Measurements from ENCODE around the gene IL1RAPL2. TPM values are rescaled to one million over a fixed set of nuclear protein-coding genes. Genes with fewer than 3 reads are reported as not detected.

The IL1RAPL2 gene
- polyA plus RNA-seq, 2 of the 4 experiments (the other 2 are of a cell fraction), result not detected

DNA sequence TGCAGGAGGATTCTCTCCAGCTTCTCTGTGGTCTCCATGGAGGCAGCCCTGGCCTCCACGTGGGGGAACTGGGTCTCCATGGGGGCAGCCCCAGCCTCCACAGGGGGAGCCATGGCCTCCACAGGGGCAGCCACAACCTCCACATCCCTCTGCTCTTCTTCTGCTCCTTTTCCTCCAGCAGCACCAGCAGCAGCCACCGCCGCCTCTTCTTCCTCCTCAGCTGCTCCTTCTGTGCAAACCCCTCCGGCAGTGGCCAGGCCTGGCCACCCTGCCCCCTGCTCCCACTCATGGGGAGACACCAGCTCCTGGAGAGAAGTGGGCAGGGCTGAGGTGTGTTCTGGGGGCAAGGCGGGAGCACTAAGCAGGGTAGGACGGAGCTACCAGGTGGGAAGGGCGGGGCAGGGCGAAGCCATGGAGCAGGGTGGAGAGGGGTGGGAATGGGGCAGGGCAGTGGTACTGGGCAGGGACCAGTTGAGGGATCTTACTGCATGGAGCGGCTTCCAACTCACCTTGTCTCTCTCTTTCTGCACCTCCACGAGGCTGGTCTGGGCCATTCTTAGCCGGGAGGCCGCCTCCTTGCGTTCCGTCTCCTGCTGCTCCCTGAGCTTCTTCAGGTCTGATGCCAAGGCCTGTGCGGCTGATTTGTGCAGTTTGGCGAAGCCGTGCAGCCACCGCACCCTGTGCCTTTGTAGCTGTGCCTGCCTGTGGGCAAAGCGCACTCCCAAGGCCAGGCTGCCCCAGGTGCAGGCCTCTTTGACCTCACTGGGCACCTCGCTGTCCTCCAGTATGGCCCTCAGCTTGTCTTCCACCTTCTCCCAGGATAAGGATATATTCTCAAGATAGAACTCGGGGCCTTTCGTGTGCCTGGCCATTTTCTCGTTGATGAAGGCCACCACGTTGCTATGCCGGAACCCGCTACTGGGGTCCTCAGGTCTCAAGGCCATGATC lies 653.7 kb downstream of the IL1RAPL2 start (continued):
- TF ChIP-seq, protein P1, sequence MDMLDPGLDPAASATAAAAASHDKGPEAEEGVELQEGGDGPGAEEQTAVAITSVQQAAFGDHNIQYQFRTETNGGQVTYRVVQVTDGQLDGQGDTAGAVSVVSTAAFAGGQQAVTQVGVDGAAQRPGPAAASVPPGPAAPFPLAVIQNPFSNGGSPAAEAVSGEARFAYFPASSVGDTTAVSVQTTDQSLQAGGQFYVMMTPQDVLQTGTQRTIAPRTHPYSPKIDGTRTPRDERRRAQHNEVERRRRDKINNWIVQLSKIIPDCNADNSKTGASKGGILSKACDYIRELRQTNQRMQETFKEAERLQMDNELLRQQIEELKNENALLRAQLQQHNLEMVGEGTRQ (IDR thresholded peaks at IDR 0.05), result no peak
- TF ChIP-seq RAD21 (conservative IDR thresholded peaks at IDR 0.05 in 1 of 2, IDR thresholded peaks at IDR 0.05 in 1 of 2) (no peak), RFX5 (IDR thresholded peaks at IDR 0.05) (no peak), SREBF2 (IDR thresholded peaks at IDR 0.05) (no peak), RNF2 (IDR thresholded peaks at IDR 0.05; ENCODE audit: borderline replicate concordance, low read depth) (no peak)

GRCh38 chrX:105220636-105221035 lies 654.6 kb downstream of the IL1RAPL2 start, which contains the start of gene TEX13A:
TSS of gene TEX13A (minus strand) at chrX:105220694. CDS start at chrX:105220397, 297 bp downstream.
- Histone ChIP-seq H3K4me2 (no peak within 1 kb of the TSS), H3K4me3 (no peak within 1 kb of the TSS), H3K27ac (no peak within 1 kb of the TSS), H3K9me3 (no peaks in the 10 kb centered on the region), H3K4me1 (no peaks in the 10 kb centered on the region)
- no peak for FAIRE-seq
- DNase-seq (ENCODE audit: low read depth in 1 of 2, low spot score in 1 of 2), result no peak
- 37% methylated on average over 7 of the region's 7 CpGs for WGBS (ENCODE audit: missing lambda C conversion rate)
- TF ChIP-seq BHLHE40 (IDR thresholded peaks at IDR 0.05; ENCODE audit: low read depth, low read length) (no peak), HOXB13 (CRISPR knock-in tag; IDR thresholded peaks at IDR 0.05; ENCODE audit: low read depth) (no peak), TP53 (CRISPR knock-in tag; IDR thresholded peaks at IDR 0.05) (no peak), RFX5 (IDR thresholded peaks at IDR 0.05) (no peak), POLR2AphosphoS2 (conservative IDR thresholded peaks at IDR 0.05; ENCODE audit: low read length) (no peak), CBX8 (IDR thresholded peaks at IDR 0.05) (no peak), RAD21 (conservative IDR thresholded peaks at IDR 0.05 in 1 of 2, IDR thresholded peaks at IDR 0.05 in 1 of 2) (no peak), EHMT2 (IDR thresholded peaks at IDR 0.05; ENCODE audit: low read depth) (no peak), HEYL (CRISPR knock-in tag; IDR thresholded peaks at IDR 0.05) (no peak), HMGXB4 (CRISPR knock-in tag; IDR thresholded peaks at IDR 0.05; ENCODE audit: borderline replicate concordance) (no peak), EHF (CRISPR knock-in tag; IDR thresholded peaks at IDR 0.05) (no peak)
- TF ChIP-seq, protein P2, sequence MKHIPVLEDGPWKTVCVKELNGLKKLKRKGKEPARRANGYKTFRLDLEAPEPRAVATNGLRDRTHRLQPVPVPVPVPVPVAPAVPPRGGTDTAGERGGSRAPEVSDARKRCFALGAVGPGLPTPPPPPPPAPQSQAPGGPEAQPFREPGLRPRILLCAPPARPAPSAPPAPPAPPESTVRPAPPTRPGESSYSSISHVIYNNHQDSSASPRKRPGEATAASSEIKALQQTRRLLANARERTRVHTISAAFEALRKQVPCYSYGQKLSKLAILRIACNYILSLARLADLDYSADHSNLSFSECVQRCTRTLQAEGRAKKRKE (CRISPR knock-in tag; IDR thresholded peaks at IDR 0.05; ENCODE audit: low read depth), result no peak
- no peak for ATAC-seq
- CTCF ChIA-PET, result no interaction called here
- POLR2A ChIA-PET, result no interaction called here

GRCh38 chrX:105221374-105221773 lies 655.4 kb downstream of the IL1RAPL2 start:
- FAIRE-seq, result peak; percentile 94
- Histone ChIP-seq H3K9me3 (no peaks in the 10 kb centered on the region), H3K4me1 (no peaks in the 10 kb centered on the region), H3K4me3 (no peak overlapping the region), H3K27ac (no peak overlapping the region), H3K4me2 (no peak overlapping the region)
- no peak for ATAC-seq
- no peak for DNase-seq (ENCODE audit: low read depth in 1 of 2, low spot score in 1 of 2)
- CTCF ChIA-PET, result no interaction called here
- POLR2A ChIA-PET, result no interaction called here
- TF ChIP-seq NFE2L2 (conservative IDR thresholded peaks at IDR 0.05; ENCODE audit: low read length), result no peak
- 31% methylated on average over 3 of the region's 3 CpGs for WGBS (ENCODE audit: missing lambda C conversion rate)

DNA sequence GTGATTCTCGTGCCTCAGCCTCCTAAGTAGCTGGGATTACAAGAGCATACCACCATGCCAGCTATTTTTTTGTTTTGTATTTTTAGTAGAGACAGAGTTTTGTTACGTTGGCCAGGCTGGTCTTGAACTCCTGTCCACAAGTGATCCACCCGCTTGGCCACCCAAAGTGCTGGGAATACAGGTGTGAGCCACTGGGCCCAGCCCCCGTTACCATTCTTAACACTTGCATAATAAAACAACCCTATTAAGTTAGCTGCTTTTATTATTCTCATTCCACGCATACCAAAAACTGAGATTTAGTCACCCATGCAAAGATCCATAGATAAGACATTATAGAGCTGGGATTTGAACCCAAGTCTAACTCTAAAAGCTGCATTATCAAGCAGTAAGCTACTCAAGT lies 660.5 kb downstream of the IL1RAPL2 start:
- no peak for ATAC-seq
- ChIA-PET CTCF (no interaction called here), POLR2A (no interaction called here)
- no peak overlapping the region for H3K27ac ChIP-seq
- 11% methylated on average over 5 of the region's 5 CpGs for WGBS (ENCODE audit: missing lambda C conversion rate)
- H3K4me3 ChIP-seq, result no peak overlapping the region
- no peak for FAIRE-seq
- H3K4me2 ChIP-seq, result no peak overlapping the region
- no peaks in the 10 kb centered on the region for H3K4me1 ChIP-seq
- no peaks in the 10 kb centered on the region for H3K9me3 ChIP-seq
- no peak for DNase-seq (ENCODE audit: low read depth in 1 of 2, low spot score in 1 of 2)
- TF ChIP-seq KDM5A (IDR thresholded peaks at IDR 0.05) (no peak), PHF8 (IDR thresholded peaks at IDR 0.05; ENCODE audit: borderline replicate concordance, low read depth) (no peak), FOXS1 (CRISPR knock-in tag; IDR thresholded peaks at IDR 0.05) (no peak), RFX5 (IDR thresholded peaks at IDR 0.05) (no peak), JUNB (IDR thresholded peaks at IDR 0.05) (no peak), POLR2AphosphoS2 (conservative IDR thresholded peaks at IDR 0.05; ENCODE audit: low read length) (no peak), CEBPB (IDR thresholded peaks at IDR 0.05) (no peak), FOSL2 (IDR thresholded peaks at IDR 0.05) (no peak), FOSL2 (CRISPR knock-in tag; IDR thresholded peaks at IDR 0.05) (no peak)
- TF ChIP-seq, protein P2 (CRISPR knock-in tag; IDR thresholded peaks at IDR 0.05; ENCODE audit: low read depth), result no peak
- TF ChIP-seq, protein P3, sequence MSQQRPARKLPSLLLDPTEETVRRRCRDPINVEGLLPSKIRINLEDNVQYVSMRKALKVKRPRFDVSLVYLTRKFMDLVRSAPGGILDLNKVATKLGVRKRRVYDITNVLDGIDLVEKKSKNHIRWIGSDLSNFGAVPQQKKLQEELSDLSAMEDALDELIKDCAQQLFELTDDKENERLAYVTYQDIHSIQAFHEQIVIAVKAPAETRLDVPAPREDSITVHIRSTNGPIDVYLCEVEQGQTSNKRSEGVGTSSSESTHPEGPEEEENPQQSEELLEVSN (IDR thresholded peaks at IDR 0.05; ENCODE audit: borderline replicate concordance, low read depth), result no peak
- TF ChIP-seq, protein P4, sequence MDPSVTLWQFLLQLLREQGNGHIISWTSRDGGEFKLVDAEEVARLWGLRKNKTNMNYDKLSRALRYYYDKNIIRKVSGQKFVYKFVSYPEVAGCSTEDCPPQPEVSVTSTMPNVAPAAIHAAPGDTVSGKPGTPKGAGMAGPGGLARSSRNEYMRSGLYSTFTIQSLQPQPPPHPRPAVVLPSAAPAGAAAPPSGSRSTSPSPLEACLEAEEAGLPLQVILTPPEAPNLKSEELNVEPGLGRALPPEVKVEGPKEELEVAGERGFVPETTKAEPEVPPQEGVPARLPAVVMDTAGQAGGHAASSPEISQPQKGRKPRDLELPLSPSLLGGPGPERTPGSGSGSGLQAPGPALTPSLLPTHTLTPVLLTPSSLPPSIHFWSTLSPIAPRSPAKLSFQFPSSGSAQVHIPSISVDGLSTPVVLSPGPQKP (IDR thresholded peaks at IDR 0.05; ENCODE audit: low read depth, low read length), result no peak
